ENCODE measurements around the gene SLC17A3.

DNA sequence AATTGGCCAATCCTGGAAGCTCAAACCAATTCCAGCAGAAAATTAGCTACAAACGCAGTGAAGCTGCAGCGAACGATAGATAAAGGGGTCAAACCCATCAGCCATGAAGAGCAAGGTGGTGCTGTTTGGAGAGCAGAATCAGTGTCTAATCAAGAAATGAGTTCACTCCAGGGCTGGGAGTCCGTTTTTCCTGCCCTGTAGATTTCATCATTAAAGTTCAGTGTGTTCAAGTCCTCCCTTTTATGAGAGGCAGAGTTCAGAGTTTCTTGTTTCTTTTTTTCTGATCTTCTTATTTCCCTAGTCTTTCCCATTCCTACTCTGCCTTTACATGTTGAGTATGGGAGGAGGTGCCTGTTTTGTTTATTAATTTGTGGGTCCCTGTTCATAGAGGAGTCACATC lies 72.6 kb downstream of the SLC17A3 start:
- no peak for TF ChIP-seq EZH2 (IDR thresholded peaks at IDR 0.05; ENCODE audit: borderline replicate concordance, insufficient read depth, low read depth, low read length, poor library complexity, severe bottlenecking)
- TF ChIP-seq, protein P1, sequence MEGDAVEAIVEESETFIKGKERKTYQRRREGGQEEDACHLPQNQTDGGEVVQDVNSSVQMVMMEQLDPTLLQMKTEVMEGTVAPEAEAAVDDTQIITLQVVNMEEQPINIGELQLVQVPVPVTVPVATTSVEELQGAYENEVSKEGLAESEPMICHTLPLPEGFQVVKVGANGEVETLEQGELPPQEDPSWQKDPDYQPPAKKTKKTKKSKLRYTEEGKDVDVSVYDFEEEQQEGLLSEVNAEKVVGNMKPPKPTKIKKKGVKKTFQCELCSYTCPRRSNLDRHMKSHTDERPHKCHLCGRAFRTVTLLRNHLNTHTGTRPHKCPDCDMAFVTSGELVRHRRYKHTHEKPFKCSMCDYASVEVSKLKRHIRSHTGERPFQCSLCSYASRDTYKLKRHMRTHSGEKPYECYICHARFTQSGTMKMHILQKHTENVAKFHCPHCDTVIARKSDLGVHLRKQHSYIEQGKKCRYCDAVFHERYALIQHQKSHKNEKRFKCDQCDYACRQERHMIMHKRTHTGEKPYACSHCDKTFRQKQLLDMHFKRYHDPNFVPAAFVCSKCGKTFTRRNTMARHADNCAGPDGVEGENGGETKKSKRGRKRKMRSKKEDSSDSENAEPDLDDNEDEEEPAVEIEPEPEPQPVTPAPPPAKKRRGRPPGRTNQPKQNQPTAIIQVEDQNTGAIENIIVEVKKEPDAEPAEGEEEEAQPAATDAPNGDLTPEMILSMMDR (IDR thresholded peaks at IDR 0.05) = no peak
